ENCODE results near the gene SPAG5. TPM values are rescaled to one million over a fixed set of nuclear protein-coding genes. Genes with fewer than 3 reads are reported as not detected.
A peak's percentile ranks its signal among the peaks of the same experiment; 100 is the strongest.

Gene SPAG5
- total and polyA plus RNA-seq, 9 of the 15 experiments (the other 6 are each of a cell fraction or from before 2014, with no cell fraction given) = 94.4 to 286 (median 151) TPM

DNA sequence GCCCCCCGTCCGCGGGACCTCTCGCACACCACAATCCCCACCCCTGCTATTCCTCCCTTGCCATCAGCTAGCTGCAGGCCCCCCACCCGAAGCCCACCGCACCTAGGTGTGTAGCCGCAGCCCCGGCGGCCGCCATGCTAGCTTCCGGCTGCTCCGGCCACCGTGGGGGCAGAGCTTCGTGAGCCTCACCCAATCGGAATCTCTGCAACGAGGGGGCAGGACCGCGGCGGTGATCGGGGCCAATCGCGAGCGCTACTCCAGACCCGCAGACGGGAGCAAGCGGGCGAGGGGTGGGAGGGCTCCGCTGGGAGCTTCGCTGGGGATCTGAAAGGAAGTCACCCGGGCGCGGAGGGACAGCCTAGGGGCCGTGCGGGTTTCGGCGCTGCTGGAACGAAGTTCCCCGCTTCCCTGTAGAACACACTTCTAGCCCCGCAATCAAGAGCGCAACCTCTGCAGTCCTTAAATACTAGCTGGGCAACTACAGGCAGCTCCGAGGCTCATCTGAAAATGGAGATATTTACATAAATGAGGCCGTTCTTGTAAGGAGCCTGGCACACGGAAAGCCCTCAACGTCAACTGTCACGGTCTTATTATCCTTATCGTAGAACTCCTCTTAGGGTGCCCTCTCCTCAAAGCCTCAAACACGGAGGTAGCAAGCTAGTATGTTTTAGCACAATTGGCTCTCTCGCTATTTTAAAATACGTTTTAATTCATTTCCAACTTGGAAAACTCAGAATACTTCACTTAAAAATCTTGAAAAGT is 27.3 kb downstream of the SPAG5 start, which contains the start of gene PIGS:
PIGS (minus strand) TSS at position 164 of the 762 bp plus-strand sequence; CDS start at position 136, 28 bp downstream.
- BruUV-seq (replicated peaks) = TSS peak; percentile 93
- peaks cover 56% of the 10 kb centered on the region for H3K36me3 ChIP-seq (ENCODE audit: control insufficient read depth, insufficient read depth, low read length)
- peaks cover 25 to 28% of the 10 kb centered on the region in 2 experiments; a peak in 4 of 5 replicates for H3K4me1 ChIP-seq (replicated peaks in 1 of 2; ENCODE audit: control insufficient read depth in 2 of 2, insufficient read depth in 2 of 2, low read length in 2 of 2)
- in situ Hi-C loops (cut with MboI) = no loop called here
- POLR2A ChIA-PET = interaction anchor here (0.6 to 4.8 kb wide), 19 partner anchors 9 to 712 kb away, joined by 3 to 26 read pairs (median 4); partner anchors contain the start of genes SLC46A1 and UNC119
- H3K79me2 ChIP-seq (ENCODE audit: control insufficient read depth, insufficient read depth, low read length) = peaks cover 69% of the 10 kb centered on the region
- FAIRE-seq (peak; percentile 88), DNase-seq (ENCODE audit: extremely low read depth in 1 of 4, low spot score in 3 of 4) (peak; percentile 95 to 98 (median 96)), ATAC-seq (peak; percentile 96)
- 0 out of 2 replicates have a peak, but pooled peaks cover 10% of the 10 kb centered on the region for H4K20me1 ChIP-seq (replicated peaks; ENCODE audit: control insufficient read depth, insufficient read depth, low read length)
- no peaks in the 10 kb centered on the region for H3K27me3 ChIP-seq (ENCODE audit: control insufficient read depth in 2 of 2, insufficient read depth in 2 of 2, low read length in 2 of 2)
- H3K9ac ChIP-seq (ENCODE audit: insufficient read depth in 1 of 2, low read depth in 2 of 2, low read length in 2 of 2) = peak within 1 kb of the TSS; percentile 77 to 97
- peak within 1 kb of the TSS; percentile 83 for H3K27ac ChIP-seq (ENCODE audit: extremely low read depth, low read depth, low read length)
- H3K9me1 ChIP-seq (ENCODE audit: control insufficient read depth, insufficient read depth, low read length) = peaks cover 18% of the 10 kb centered on the region
- H3K4me3 ChIP-seq = peak within 1 kb of the TSS; percentile 82
- CTCF ChIA-PET (ENCODE audit: low intra/inter-chr PET ratio) = no interaction called here
- peak within 1 kb of the TSS; percentile 85 for H3K4me2 ChIP-seq (ENCODE audit: insufficient read depth, low read length)
- peak within 1 kb of the TSS; percentile 95 for H2AFZ ChIP-seq (ENCODE audit: low read depth, low read length)
- no peaks in the 10 kb centered on the region for H3K9me3 ChIP-seq (replicated peaks; ENCODE audit: control insufficient read depth, insufficient read depth, low read depth, low read length)
- 1% methylated on average over 32 of the region's 49 CpGs for WGBS (ENCODE audit: insufficient coverage, low coverage, missing lambda C conversion rate)
- intact Hi-C loops (cut with micrococcal nuclease) = loop anchor here (2.0 kb wide), 1 partner anchor 27 kb away; the partner anchor contains the start of gene SPAG5
- TF ChIP-seq, protein P1, sequence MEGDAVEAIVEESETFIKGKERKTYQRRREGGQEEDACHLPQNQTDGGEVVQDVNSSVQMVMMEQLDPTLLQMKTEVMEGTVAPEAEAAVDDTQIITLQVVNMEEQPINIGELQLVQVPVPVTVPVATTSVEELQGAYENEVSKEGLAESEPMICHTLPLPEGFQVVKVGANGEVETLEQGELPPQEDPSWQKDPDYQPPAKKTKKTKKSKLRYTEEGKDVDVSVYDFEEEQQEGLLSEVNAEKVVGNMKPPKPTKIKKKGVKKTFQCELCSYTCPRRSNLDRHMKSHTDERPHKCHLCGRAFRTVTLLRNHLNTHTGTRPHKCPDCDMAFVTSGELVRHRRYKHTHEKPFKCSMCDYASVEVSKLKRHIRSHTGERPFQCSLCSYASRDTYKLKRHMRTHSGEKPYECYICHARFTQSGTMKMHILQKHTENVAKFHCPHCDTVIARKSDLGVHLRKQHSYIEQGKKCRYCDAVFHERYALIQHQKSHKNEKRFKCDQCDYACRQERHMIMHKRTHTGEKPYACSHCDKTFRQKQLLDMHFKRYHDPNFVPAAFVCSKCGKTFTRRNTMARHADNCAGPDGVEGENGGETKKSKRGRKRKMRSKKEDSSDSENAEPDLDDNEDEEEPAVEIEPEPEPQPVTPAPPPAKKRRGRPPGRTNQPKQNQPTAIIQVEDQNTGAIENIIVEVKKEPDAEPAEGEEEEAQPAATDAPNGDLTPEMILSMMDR (IDR thresholded peaks at IDR 0.05 in 2 of 3, conservative IDR thresholded peaks at IDR 0.05 in 1 of 3; ENCODE audit: insufficient read depth in 2 of 3, low read depth in 1 of 3, low read length in 3 of 3) = no peak
- TF ChIP-seq ZNF316 (IDR thresholded peaks at IDR 0.05) (no peak), HSF4 (CRISPR knock-in tag; IDR thresholded peaks at IDR 0.05; ENCODE audit: borderline replicate concordance) (no peak), SMAD1 (IDR thresholded peaks at IDR 0.05; ENCODE audit: low read depth, low read length, partially characterized antibody) (no peak), ZZZ3 (IDR thresholded peaks at IDR 0.05) (no peak), FUS (optimal IDR thresholded peaks at IDR 0.05; ENCODE audit: low read depth, low read length) (no peak), SNIP1 (IDR thresholded peaks at IDR 0.05; ENCODE audit: low read depth) (no peak)
- TF ChIP-seq, protein P2, sequence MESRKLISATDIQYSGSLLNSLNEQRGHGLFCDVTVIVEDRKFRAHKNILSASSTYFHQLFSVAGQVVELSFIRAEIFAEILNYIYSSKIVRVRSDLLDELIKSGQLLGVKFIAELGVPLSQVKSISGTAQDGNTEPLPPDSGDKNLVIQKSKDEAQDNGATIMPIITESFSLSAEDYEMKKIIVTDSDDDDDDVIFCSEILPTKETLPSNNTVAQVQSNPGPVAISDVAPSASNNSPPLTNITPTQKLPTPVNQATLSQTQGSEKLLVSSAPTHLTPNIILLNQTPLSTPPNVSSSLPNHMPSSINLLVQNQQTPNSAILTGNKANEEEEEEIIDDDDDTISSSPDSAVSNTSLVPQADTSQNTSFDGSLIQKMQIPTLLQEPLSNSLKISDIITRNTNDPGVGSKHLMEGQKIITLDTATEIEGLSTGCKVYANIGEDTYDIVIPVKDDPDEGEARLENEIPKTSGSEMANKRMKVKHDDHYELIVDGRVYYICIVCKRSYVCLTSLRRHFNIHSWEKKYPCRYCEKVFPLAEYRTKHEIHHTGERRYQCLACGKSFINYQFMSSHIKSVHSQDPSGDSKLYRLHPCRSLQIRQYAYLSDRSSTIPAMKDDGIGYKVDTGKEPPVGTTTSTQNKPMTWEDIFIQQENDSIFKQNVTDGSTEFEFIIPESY (CRISPR knock-in tag; IDR thresholded peaks at IDR 0.05) = no peak
- TF ChIP-seq, protein P3, sequence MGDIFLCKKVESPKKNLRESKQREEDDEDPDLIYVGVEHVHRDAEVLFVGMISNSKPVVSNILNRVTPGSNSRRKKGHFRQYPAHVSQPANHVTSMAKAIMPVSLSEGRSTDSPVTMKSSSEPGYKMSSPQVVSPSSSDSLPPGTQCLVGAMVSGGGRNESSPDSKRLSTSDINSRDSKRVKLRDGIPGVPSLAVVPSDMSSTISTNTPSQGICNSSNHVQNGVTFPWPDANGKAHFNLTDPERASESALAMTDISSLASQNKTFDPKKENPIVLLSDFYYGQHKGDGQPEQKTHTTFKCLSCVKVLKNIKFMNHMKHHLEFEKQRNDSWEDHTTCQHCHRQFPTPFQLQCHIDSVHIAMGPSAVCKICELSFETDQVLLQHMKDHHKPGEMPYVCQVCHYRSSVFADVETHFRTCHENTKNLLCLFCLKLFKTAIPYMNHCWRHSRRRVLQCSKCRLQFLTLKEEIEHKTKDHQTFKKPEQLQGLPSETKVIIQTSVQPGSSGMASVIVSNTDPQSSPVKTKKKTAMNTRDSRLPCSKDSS (IDR thresholded peaks at IDR 0.05; ENCODE audit: low read depth, partially characterized antibody) = no peak
- TF ChIP-seq, protein P4, sequence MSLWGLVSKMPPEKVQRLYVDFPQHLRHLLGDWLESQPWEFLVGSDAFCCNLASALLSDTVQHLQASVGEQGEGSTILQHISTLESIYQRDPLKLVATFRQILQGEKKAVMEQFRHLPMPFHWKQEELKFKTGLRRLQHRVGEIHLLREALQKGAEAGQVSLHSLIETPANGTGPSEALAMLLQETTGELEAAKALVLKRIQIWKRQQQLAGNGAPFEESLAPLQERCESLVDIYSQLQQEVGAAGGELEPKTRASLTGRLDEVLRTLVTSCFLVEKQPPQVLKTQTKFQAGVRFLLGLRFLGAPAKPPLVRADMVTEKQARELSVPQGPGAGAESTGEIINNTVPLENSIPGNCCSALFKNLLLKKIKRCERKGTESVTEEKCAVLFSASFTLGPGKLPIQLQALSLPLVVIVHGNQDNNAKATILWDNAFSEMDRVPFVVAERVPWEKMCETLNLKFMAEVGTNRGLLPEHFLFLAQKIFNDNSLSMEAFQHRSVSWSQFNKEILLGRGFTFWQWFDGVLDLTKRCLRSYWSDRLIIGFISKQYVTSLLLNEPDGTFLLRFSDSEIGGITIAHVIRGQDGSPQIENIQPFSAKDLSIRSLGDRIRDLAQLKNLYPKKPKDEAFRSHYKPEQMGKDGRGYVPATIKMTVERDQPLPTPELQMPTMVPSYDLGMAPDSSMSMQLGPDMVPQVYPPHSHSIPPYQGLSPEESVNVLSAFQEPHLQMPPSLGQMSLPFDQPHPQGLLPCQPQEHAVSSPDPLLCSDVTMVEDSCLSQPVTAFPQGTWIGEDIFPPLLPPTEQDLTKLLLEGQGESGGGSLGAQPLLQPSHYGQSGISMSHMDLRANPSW (CRISPR knock-in tag; IDR thresholded peaks at IDR 0.05) = no peak
- TF ChIP-seq, protein P5, sequence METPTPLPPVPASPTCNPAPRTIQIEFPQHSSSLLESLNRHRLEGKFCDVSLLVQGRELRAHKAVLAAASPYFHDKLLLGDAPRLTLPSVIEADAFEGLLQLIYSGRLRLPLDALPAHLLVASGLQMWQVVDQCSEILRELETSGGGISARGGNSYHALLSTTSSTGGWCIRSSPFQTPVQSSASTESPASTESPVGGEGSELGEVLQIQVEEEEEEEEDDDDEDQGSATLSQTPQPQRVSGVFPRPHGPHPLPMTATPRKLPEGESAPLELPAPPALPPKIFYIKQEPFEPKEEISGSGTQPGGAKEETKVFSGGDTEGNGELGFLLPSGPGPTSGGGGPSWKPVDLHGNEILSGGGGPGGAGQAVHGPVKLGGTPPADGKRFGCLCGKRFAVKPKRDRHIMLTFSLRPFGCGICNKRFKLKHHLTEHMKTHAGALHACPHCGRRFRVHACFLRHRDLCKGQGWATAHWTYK (CRISPR knock-in tag; IDR thresholded peaks at IDR 0.05) = no peak

Data from K562 (cell line).